ENCODE data around the gene LRRC75A. TPM values are rescaled to one million over a fixed set of nuclear protein-coding genes. Genes with fewer than 3 reads are reported as not detected.

The LRRC75A gene
- total RNA-seq, 1 donor from 2014 or later, result 2.9 TPM

DNA sequence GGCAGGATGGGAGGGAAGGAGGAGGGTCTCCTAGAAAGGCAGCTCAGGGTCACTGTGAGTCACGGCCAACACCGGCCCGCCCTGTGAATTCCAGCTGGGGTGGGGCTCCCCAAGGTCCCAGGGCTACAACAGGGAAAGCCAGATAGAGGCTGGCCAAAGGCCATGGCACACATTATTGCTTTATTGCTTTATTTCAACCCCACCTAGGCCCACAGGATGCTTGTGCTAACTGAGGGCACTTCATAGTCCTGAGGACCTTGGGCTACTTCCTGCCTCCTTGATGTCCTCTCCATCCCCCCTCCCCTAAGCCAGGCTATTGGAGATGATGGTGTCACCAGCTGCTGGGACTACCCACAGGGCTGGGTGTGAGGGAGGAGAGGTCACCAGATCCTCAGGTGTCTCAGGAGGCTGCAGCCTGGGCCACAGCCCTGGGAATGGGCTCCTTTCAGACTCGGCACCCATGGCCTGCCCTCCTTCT lies 26.1 kb downstream of the LRRC75A start:
- H3K4me3 Mint-ChIP-seq, result no peak overlapping the region
- no peaks in the 10 kb centered on the region for H3K27me3 Mint-ChIP-seq
- H3K27ac Mint-ChIP-seq, result peak overlapping the region; percentile 76
- no peak for DNase-seq (ENCODE audit: extremely low spot score, unreplicated experiment)
- peaks cover 17% of the 10 kb centered on the region for H3K4me1 Mint-ChIP-seq (ENCODE audit: unreplicated experiment)
- H3K9me3 Mint-ChIP-seq, result no peaks in the 10 kb centered on the region
- TF ChIP-seq, protein P1, sequence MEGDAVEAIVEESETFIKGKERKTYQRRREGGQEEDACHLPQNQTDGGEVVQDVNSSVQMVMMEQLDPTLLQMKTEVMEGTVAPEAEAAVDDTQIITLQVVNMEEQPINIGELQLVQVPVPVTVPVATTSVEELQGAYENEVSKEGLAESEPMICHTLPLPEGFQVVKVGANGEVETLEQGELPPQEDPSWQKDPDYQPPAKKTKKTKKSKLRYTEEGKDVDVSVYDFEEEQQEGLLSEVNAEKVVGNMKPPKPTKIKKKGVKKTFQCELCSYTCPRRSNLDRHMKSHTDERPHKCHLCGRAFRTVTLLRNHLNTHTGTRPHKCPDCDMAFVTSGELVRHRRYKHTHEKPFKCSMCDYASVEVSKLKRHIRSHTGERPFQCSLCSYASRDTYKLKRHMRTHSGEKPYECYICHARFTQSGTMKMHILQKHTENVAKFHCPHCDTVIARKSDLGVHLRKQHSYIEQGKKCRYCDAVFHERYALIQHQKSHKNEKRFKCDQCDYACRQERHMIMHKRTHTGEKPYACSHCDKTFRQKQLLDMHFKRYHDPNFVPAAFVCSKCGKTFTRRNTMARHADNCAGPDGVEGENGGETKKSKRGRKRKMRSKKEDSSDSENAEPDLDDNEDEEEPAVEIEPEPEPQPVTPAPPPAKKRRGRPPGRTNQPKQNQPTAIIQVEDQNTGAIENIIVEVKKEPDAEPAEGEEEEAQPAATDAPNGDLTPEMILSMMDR (conservative IDR thresholded peaks at IDR 0.05), result no peak
- no peaks in the 10 kb centered on the region for H3K36me3 Mint-ChIP-seq

DNA sequence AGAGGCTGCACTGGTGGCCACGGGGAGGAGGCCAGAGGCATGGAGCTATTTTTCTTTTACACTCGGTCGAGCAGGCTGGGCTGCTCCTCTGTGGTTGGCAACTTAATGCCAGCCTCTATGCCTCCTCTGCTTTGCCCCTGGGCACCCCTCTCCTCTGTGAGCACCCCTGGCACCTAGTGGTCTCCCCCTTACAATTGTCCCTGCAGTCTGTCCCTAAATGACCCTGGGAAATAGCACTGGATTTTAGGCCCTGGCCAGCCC lies 27.0 kb downstream of the LRRC75A start:
- H3K9me3 Mint-ChIP-seq, result no peaks in the 10 kb centered on the region
- H3K27ac Mint-ChIP-seq, result no peak overlapping the region
- H3K36me3 Mint-ChIP-seq, result no peaks in the 10 kb centered on the region
- TF ChIP-seq, protein P1 (conservative IDR thresholded peaks at IDR 0.05), result no peak
- peaks cover 12% of the 10 kb centered on the region for H3K4me1 Mint-ChIP-seq (ENCODE audit: unreplicated experiment)
- DNase-seq (ENCODE audit: extremely low spot score, unreplicated experiment), result no peak
- no peaks in the 10 kb centered on the region for H3K27me3 Mint-ChIP-seq
- no peak overlapping the region for H3K4me3 Mint-ChIP-seq

DNA sequence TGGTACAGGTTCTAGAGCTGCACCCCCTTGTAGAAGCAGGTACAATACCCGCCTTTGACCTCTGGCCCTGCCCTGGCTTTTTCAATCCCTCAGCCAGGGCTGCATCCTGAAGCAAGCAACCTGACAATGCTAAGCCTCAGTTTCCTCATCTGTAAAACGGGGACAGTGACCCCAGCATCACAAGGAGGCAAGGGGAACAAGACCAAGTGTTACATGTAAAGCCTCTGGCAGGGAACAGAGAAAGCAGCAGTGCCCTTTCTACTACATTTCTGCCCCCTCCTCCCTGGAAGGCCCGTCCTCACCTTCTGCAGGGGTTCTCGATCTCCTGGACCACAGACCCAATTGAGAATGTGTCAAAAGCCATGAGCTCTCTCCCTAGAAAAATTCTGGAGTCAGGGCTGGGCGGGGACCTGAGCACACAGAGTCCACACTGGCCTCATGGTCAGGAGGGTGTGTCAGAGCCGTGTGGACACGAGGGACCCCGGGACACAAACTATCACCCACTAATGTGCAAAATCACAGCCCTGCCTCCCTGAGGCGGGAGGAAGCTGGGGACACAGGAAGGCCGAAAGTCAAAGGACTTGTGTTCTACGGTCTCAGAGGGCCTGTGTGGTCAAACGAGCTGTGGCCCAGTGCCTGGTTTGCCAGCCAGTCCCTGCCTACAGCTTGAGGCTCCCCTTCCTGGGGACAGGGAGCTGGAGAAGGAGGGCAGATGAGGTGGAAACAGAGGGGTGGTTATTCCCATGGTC lies 27.5 kb downstream of the LRRC75A start:
- Mint-ChIP-seq H3K36me3 (no peaks in the 10 kb centered on the region), H3K9me3 (no peaks in the 10 kb centered on the region), H3K27ac (no peak overlapping the region), H3K4me3 (no peak overlapping the region), H3K4me1 (ENCODE audit: unreplicated experiment) (peaks cover 7% of the 10 kb centered on the region), H3K27me3 (no peaks in the 10 kb centered on the region)
- DNase-seq (ENCODE audit: extremely low spot score, unreplicated experiment), result no peak
- TF ChIP-seq, protein P1 (conservative IDR thresholded peaks at IDR 0.05), result no peak

DNA sequence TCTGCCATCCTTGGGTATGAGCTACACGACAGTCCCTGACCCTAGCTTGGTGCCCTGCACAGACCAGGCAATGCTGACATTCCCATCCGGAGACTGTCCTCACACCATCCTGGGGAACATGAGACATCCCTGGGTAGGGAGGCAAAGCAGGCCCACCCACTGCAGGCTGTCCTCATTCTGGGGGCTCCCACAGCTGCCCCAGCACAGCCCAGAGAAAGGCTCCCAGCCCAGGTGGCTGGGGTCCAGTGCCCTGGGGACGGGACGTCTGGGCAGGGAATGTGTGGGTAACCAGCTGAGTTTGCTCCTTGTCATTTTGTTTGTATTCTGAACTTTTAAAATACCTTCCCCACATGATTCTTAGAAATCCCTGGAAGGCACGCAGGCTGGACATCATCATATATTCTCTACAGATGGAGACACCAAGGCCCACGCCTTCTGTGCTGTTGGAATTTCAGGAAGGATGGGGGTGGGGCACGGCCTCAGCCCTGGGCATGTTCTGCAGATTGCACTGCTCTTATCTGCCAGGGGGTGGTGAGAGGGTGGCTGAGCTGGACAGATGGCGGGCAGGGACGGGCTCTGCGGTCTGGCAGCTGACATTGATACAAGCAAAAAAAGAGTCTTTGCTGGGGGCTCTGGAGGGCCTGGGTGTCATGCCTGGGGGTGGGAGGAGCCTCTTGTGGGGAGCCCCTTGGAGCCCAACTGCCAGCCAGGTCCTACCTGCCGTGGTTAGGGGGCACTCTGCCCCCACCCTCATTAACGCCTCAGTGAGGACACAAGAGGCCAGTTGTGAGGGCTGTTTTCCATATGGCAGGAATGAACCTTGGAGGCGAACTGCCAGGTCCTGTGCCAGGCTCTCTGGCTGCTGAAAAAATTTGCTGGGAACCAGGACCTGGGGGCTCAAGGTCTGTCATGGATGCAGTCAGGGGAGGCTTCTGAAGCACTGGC lies 28.4 kb downstream of the LRRC75A start:
- Mint-ChIP-seq H3K27me3 (no peaks in the 10 kb centered on the region), H3K27ac (peak overlapping the region; percentile 43), H3K4me3 (no peak overlapping the region), H3K9me3 (no peaks in the 10 kb centered on the region), H3K4me1 (ENCODE audit: unreplicated experiment) (no peaks in the 10 kb centered on the region), H3K36me3 (peaks cover 5% of the 10 kb centered on the region)
- TF ChIP-seq, protein P1 (conservative IDR thresholded peaks at IDR 0.05), result peak; percentile 27
- DNase-seq (ENCODE audit: extremely low spot score, unreplicated experiment), result no peak

DNA sequence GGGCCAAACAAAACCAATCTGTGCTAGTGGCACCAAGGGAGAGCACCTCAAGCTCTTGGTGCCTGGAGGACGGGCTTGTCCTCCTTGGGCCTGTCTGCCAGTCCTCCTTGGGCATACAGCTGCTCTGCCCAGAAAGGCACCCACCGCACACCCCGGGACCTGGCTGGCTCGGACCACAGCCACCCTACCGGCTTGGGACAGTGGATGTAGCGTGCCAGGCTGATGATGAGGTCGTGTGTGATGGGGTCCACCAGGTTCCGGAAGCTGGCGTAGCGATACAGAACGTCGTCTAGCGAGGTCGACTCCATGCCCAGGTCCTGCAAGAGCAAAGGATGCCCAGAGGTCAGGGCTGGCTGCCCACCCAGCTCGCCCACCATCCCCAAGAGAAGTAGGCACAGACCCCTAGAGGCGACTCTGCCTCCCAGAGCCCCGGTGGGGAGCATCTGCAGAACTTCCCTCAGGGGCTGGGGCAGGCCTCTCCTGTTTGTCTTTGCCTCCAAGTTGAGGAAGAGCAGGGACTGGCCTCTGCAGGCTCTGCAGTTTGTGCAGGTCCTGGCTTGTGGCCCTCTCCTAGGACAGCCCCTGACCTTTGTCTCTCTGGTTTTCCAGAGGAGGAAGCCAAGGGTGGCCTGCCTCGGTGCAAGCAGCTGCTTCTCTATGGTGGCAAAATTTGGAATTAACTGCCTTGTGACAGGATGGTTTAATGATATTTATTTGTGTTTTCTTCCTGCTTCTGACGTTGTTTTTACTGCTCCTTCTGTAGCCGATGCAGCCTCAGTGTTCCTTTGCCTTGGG lies 29.7 kb downstream of the LRRC75A start:
- H3K4me3 Mint-ChIP-seq, result no peak overlapping the region
- no peaks in the 10 kb centered on the region for H3K4me1 Mint-ChIP-seq (ENCODE audit: unreplicated experiment)
- no peaks in the 10 kb centered on the region for H3K9me3 Mint-ChIP-seq
- TF ChIP-seq, protein P1 (conservative IDR thresholded peaks at IDR 0.05), result no peak
- peaks cover 5% of the 10 kb centered on the region for H3K36me3 Mint-ChIP-seq
- no peak for DNase-seq (ENCODE audit: extremely low spot score, unreplicated experiment)
- H3K27ac Mint-ChIP-seq, result no peak overlapping the region
- no peaks in the 10 kb centered on the region for H3K27me3 Mint-ChIP-seq

All from type B pancreatic cell (in vitro differentiated cells).